ENCODE data around the gene STK39. TPM values are rescaled to one million over a fixed set of nuclear protein-coding genes. Genes with fewer than 3 reads are reported as not detected.

The STK39 gene
- total and polyA plus RNA-seq, 9 of the 15 experiments (the other 6 are each of a cell fraction or from before 2014, with no cell fraction given) = 0.19 to 0.76 (median 0.51) TPM

GRCh38 chr2:167980439-167980838 is 267.0 kb downstream of the STK39 start (continued):
- no peak for TF ChIP-seq NKRF (IDR thresholded peaks at IDR 0.05; ENCODE audit: borderline replicate concordance)
- TF ChIP-seq L3MBTL2 (IDR thresholded peaks at IDR 0.05) = no peak

GRCh38 chr2:167972746-167973145 is 274.6 kb downstream of the STK39 start:
- ChIA-PET POLR2A (interaction anchor here (1.4 kb wide), 1 partner anchor 32 kb away, joined by 3 read pairs; no protein-coding TSS in a partner anchor), CTCF (ENCODE audit: low intra/inter-chr PET ratio) (no interaction called here)
- TF ChIP-seq DLX4 (CRISPR knock-in tag; IDR thresholded peaks at IDR 0.05) (no peak), CEBPB (tag; IDR thresholded peaks at IDR 0.05) (no peak), IRF1 (CRISPR knock-in tag; IDR thresholded peaks at IDR 0.05; ENCODE audit: borderline replicate concordance) (no peak), ZNF354B (CRISPR knock-in tag; IDR thresholded peaks at IDR 0.05) (no peak), ZNF212 (CRISPR knock-in tag; IDR thresholded peaks at IDR 0.05) (no peak), ILF3 (IDR thresholded peaks at IDR 0.05; ENCODE audit: borderline replicate concordance) (no peak), MCM5 (IDR thresholded peaks at IDR 0.05; ENCODE audit: low read depth) (no peak), MLX (CRISPR knock-in tag; conservative IDR thresholded peaks at IDR 0.05) (no peak), TRIM28 (IDR thresholded peaks at IDR 0.05) (peak; percentile 59; the same call in 1 of the 2 replicates), ZNF785 (CRISPR knock-in tag; IDR thresholded peaks at IDR 0.05) (no peak), PTTG1 (tag; IDR thresholded peaks at IDR 0.05; ENCODE audit: low read depth) (no peak), CBX3 (IDR thresholded peaks at IDR 0.05; ENCODE audit: borderline replicate concordance in 1 of 2, low read length in 2 of 2) (0 out of 3 replicates have a peak, but pooled peaks of 1 of the 2 experiments have one; percentile 46), ZNF655 (CRISPR knock-in tag; IDR thresholded peaks at IDR 0.05) (no peak), ZFP36 (IDR thresholded peaks at IDR 0.05; ENCODE audit: low read depth, low read length, partially characterized antibody) (peak; percentile 82), ARID2 (IDR thresholded peaks at IDR 0.05) (no peak)

More at GRCh38 chr2:167972746-167973145, 274.6 kb downstream of the STK39 start:
- H2AFZ ChIP-seq (ENCODE audit: low read depth, low read length) = no peak overlapping the region
- H3K4me3 ChIP-seq = no peak overlapping the region
- H4K20me1 ChIP-seq (replicated peaks; ENCODE audit: control insufficient read depth, insufficient read depth, low read length) = no peaks in the 10 kb centered on the region
- no peaks in the 10 kb centered on the region for H3K79me2 ChIP-seq (ENCODE audit: control insufficient read depth, insufficient read depth, low read length)
- BruUV-seq (replicated peaks) = no TSS peak
- no peaks in the 10 kb centered on the region for H3K4me1 ChIP-seq (replicated peaks in 1 of 2; ENCODE audit: control insufficient read depth in 2 of 2, insufficient read depth in 2 of 2, low read length in 2 of 2)
- H3K27ac ChIP-seq (ENCODE audit: extremely low read depth, low read depth, low read length) = no peak overlapping the region
- H3K9ac ChIP-seq (ENCODE audit: insufficient read depth in 1 of 2, low read depth in 2 of 2, low read length in 2 of 2) = no peak overlapping the region
- in situ Hi-C loops (cut with MboI) = no loop called here
- H3K9me3 ChIP-seq (replicated peaks; ENCODE audit: control insufficient read depth, insufficient read depth, low read depth, low read length) = 0 out of 2 replicates have a peak, but pooled peaks cover 4% of the 10 kb centered on the region
- H3K36me3 ChIP-seq (ENCODE audit: control insufficient read depth, insufficient read depth, low read length) = no peaks in the 10 kb centered on the region
- FAIRE-seq (no peak), ATAC-seq (no peak), DNase-seq (ENCODE audit: extremely low read depth in 1 of 4, low spot score in 3 of 4) (no peak)
- intact Hi-C loops (cut with micrococcal nuclease) = no loop called here
- H3K9me1 ChIP-seq (ENCODE audit: control insufficient read depth, insufficient read depth, low read length) = no peaks in the 10 kb centered on the region
- no peaks in the 10 kb centered on the region for H3K27me3 ChIP-seq (ENCODE audit: control insufficient read depth in 2 of 2, insufficient read depth in 2 of 2, low read length in 2 of 2)
- no peak overlapping the region for H3K4me2 ChIP-seq (ENCODE audit: insufficient read depth, low read length)

Measured in K562 (cell line).